NCI-H446 treated with DMSO at 0.1 percent for 48 hours (cell line): Measurements from ENCODE around the gene KLHL41.

Experiments used
- DNase-seq: peaks from one replicate; lab custom pipeline; 2025; lab: John Stamatoyannopoulos, UW

Gene KLHL41

DNA sequence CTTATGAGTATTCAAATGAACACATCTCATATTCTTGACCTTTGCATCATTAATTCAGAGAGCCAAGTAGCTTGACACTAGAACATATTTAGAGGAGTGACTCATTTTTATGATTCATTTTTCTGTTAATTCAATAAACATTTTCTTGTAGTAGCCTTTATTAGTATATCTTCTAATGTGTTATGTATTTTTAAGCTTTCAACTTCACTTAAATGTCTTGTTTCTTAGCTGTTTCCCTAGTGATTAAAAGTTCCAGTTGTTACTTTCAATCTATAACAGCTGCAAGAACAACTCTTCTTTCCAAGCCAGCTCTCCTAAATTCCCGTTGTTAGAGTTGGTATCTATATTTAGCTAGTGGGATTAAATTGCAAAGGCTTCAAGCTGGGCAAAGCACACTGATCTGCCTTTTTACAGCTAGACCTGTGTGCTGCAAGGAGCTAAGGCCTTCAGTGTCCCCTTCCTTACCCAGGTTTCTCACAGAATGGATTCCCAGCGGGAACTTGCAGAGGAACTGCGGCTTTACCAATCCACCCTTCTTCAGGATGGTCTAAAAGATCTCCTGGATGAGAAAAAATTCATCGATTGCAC is at the start of gene KLHL41:
KLHL41 (plus strand) TSS at position 405 of the 588 bp plus-strand sequence; CDS start at position 482, 77 bp downstream.
- DNase-seq, result peak; percentile 32

DNA sequence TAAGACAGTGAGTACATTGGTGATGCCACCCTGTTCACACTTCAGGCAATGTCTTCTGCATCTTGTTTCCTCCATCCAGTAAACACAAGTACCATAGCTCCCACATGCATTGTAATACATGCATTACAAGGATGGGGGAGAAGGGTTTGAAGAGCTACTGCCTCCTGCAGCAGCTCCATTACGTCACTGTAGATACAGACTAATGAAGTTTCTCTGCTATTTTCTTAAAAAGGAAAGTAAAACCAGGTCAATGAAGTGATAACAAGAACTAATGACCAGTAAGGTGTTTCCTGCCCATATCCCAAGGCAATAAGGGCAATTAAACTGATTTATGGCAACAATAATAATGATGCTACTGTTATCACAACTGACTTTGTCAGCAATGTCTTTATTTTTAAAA is 48.4 kb upstream of the KLHL41 start:
- no peak for DNase-seq

DNA sequence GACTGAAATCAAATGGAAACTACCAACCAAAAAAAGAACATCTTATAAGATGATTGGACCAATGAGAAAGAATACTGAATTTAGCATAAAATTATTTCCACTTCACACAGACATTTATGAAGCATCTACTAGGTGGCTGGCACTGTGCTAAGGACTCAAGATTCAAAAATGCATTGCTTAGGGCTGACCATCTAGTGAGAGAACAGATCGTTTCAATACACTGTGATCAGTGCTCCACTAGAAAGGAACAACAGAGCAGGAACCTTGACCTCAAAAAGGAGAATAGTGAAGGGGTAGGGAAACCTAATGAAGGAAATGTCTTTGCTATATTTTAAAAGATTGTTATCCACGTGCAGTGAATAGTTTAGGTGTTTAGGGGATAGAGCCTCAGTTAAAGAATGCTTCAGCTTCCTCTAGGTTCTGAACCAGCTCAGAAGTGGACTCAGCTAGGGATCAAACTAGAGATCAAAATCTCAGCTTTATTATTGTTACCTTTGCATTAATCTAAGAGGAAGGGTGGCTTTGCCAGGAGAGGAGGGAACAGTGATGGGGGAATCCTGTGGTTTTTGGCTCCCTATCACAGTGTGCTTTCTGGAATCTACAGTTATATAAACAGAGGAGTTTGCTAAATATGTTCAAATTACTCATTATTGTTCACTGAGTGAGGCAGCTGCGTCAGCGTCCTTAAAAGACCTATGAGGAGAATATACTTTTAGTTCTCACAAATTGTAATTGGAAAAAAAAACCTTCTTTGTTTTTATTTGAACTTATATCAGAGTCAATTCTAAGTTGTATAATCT is 46.4 kb upstream of the KLHL41 start:
- no peak for DNase-seq

DNA sequence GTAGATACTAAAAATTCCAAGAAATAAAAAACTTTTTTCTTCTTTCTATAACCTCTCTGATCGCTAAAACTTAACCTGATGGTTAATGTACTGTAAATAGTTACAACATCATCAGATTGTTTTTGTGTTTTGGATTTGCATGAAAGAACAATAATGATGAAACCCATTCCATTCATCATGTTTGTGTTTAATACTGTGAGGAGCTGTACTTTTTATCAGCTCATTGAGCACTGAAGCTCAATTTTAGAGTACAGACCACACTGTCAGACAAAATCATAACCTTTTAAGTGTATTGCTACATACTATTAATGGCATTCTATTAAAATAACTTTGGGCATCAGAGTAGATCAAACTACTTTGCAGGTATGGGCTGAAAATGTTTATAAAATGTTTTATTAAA is 45.0 kb upstream of the KLHL41 start:
- no peak for DNase-seq

DNA sequence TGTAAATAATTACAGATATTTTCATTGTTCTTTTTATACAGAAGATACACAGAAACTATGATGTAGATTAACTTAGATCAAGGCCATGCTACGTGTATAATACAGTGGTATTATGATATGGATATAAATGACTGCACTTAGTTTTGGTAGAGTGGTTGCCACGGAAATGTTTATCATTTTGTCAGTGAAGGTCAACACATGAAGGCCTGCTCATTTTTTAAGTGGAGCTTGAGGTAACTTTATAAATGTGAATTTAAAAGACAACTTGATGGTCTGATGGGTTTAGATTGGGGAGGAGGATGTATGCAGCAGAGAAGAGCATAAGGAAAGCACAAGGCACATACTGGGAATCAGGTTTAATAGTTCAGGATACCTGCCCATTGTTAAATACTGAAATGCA is 44.6 kb upstream of the KLHL41 start:
- no peak for DNase-seq

DNA sequence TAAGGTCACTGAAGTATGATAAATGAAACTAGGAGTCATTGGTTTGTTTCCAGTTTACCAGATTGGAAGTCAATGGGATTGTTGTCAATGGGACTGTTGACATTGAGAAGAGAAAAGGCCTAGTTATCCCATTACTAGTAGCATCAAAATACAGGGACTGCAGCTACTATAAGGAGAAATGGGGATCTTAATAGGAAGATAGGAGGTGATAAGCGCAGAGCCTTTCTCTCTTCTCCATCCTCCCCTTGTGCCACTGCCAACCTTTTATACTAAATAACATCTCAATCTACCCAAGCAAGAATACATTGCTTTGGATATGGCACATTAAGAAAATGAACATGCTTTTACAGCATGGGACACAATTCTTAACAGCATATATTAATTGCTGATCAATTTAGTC is 40.7 kb upstream of the KLHL41 start:
- no peak for DNase-seq

DNA sequence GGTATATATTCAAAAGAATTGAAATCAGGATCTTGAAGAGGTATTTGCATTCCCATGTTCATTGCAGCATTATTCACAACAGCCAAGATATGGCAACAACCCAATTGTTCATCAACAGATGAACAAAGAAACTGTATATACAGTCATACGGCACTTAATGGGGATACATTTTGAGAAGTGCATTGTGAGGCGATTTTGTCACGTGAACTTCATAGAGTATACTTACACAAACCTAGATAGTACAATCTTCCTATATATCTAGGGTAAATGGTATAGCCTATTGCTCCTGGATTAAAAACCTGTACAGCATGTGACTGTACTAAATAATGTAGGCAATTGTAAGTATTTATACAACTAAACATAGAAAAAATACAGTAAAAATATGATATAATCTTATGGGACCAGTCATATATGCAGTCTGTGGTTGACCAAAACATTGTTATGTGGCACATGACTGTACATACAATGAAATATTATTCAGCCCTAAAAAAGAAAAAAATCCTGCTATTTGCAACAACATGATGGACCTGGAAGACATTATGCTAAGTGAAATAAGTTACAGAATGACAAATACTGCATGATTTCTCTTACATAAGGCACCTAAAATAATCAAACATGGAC is 39.4 kb upstream of the KLHL41 start:
- DNase-seq, result no peak

DNA sequence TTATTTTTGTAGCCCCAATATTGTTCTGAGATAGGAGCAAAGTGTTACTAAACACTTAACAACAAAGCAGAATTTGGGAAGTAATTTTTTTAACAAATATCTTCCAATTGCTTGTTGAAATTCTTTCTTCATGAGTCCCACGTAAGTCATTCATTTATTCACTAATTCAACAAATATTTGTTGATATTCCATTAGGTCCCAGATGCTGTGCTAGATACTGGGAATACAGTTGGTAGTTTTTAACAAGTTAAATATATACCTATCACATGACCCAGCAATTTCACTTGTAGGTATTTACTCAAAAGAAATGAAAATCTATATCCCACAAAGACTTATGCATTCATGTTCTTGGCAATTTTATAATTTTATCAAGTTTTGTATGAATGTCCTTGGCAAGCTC is 37.3 kb upstream of the KLHL41 start:
- DNase-seq, result no peak

DNA sequence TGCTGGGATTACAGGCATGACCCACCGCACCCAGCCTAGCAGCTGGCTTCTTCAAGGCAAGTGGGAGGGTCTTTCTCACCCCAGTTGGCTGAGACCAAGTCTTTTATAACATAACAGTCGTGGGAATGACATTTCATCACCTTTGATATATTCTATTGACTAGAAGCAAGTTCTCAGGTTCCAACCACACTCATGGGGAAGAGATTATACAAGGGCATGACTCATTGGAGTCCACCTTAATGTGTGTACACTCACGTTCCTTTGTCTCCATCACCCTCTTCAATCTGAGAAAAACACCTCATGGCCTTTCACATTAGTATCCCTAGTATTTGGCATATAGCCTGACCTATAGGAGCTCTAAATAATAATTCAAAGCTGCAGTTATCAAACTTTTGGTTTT is 33.0 kb upstream of the KLHL41 start:
- DNase-seq, result no peak

DNA sequence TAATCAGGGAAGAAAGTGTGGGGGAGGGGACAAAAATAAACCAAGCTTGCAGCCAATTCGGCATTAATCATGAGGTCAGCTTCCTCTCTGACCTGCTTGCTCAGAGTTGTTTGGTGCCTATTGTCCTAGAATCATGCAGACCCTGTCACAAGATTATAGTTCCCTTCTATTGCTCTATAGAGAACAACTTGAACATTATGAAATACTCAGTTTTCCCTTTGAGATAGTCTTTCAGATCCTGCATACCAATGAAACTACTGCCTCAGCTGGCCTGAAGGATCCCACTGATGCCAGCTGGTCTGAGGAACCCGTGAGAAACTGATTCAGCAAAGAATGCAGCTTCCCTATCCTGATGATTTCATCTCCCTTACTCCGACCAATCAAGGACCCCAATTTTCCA is 31.2 kb upstream of the KLHL41 start:
- DNase-seq, result no peak

DNA sequence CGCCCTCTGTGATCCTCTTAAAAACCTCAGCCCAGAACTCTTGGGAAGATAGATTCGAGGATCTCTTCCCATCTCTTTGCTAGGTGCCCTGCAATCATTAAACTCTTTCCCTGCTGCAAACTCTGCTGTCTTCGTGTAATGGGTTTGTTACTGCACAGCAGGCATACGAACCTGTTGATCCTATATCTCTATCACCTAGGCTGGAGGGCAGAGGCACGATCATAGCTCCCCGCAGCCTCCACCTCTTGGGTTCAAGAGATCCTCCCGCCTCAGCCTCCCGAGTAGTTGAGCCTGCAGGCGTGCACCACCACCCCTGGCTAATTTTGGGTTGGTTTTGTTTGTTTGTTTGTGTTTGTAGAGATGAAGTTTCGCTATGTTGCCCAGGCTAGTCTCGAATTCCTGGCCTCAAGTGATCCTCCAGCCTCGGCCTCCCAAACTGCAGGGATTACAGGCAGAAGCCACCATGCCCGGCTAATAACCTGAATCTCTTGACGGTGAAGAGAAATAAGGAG is 30.7 kb upstream of the KLHL41 start:
- no peak for DNase-seq

DNA sequence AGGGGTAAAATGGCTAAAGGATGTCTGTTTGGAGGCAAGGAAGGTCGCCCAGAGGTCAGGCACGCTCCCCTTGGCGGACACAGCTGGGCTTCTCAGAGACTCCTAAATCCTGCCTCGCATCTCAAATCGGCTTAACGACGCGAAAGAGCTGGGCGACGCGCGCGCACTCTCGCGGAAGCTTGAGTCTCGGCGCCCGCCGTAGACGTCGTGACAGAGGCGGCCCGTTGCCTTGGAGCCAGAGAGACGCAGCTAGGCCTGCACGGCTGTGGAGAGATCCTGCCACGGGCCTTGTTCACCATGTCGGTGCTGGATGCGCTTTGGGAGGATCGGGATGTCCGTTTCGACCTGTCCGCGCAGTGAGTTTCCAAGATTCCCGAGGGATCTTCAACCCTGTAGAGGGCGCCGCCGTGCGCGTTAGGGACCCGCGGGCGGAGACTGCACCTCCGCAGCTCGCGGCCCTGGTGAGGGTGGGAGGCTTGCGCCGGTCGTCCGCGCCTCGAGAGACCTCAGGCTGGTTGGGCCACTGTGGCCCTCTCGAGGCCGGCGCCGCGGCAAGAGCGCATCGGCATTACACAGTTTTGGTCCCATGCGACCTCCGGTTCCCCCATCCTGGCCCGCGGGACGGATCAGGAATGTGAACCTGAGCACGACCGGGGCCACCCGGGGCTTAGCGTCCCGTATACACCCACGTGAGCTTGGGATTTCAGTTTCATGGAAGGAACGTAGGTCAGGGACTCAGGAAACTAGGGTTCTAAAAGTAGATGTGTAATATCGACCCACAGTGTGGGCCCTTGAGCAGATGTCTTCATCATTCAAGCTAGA is 30.0 kb upstream of the KLHL41 start, which contains the start of gene BBS5:
BBS5 (plus strand) TSS at position 238 of the 822 bp plus-strand sequence; CDS start at position 298, 60 bp downstream.
- DNase-seq, result peak; percentile 64

DNA sequence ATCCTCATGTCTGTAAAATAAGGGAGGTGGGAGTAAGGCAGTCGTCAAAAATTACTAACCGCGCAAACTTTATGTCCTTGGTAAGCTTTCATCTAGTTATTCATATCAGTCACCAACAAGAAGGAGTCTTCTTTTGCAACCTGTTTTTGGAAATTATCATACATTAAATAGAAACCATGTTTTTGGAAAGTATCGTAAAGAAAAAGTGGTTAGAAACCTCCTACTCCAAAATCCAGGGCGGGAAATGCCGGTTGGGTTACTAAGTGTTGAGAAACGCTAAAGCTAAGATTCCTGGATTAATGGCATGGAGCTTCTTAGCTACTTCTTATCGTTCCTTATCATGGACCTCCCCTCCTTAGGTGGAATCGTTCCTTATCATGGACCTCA is 29.4 kb upstream of the KLHL41 start:
- DNase-seq, result no peak

DNA sequence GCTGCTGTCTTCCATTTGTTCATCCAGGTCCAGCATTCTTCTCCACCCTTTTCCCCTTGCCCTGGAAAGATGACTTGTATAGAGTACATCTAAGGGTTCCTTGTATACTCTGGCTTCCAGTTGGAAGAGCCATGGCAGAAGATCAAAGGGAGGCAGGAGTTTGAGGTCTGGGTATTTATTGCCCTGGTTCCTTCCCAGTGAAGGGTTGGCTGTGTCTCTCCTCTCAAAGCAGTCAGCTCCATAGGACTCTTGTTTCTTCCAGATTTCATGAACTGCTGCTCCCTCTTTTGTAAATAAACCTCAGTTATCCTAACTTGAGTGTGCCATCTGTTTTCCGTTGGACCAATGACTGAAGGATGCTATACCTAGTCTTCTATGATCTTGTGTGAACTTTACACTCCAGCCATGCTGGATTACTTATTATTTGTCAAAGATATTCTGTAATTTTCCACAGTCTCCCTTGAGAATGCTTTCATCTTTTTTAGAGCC is 23.8 kb upstream of the KLHL41 start:
- no peak for DNase-seq

DNA sequence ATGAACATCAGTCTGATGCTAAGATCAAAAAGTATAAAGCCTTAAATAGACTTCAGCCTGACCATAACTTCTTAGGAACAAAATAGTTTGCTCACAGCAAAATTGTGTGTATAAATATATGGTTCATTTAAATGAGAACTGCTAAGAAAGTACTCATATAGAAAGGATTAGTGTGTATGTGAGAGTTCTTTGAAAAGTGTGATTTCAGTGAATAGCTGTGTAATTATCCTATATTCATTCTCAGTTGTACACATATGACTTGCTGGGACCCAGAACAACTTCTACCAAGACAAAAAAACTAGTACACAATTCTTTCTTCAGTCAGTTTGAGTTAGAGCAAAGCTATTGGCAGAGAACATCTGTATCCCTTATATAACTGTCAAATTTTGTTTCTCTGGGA is 23.0 kb upstream of the KLHL41 start:
- no peak for DNase-seq

DNA sequence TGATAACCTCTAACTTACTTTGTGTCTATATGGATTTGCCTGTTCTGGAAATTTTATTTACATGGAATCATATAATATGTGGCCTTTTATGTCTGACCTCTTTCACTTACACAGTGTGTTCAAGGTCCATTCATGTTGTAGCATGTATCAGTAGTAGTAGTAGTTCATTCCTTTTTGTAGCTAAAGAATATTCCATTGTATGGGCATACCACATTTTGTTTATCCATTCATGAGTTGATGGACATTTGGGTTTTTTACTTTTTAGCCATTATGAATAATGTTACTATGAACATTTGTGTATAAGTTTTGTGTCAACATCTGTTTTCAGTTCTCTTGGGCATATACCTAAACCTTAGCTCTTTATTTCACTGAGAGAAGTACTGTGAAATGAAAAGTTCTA is 18.7 kb upstream of the KLHL41 start:
- no peak for DNase-seq

DNA sequence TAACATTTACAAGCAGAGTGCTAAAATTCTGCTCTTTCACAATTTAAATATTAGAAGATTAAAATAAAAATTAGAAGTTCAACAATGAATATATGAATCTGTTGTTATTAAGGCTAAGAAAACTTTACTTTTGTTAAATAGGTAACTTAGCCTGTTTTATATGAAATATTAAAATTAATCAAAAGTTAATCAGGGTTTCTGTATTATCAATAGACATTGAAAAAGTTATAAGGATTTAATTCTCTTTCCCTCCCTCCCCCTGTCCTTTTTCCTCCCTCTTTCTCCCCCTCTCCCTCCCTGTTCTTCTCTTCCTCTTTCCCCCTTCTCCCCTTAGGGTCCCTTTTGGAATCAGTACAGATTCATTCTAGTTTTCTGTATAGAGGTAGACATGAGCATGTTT is 18.1 kb upstream of the KLHL41 start:
- no peak for DNase-seq

DNA sequence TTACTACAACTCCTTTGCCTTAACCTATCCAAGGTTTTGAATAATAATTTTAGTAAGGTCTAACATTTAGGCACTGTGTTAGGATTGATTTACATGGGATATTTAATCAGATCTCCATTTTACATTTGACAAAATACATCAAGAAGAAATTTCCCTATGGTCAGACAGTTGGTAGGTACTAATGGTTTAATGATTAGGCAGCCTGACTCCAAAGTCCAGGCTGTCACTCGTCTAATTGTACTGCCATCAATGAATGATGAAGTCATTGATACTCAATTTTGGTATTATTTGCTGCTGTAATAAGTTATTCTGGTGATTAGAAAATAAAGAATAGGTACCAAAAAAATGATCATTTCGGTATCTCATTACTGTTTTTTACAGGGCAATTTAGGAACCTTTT is 16.1 kb upstream of the KLHL41 start:
- DNase-seq, result no peak

DNA sequence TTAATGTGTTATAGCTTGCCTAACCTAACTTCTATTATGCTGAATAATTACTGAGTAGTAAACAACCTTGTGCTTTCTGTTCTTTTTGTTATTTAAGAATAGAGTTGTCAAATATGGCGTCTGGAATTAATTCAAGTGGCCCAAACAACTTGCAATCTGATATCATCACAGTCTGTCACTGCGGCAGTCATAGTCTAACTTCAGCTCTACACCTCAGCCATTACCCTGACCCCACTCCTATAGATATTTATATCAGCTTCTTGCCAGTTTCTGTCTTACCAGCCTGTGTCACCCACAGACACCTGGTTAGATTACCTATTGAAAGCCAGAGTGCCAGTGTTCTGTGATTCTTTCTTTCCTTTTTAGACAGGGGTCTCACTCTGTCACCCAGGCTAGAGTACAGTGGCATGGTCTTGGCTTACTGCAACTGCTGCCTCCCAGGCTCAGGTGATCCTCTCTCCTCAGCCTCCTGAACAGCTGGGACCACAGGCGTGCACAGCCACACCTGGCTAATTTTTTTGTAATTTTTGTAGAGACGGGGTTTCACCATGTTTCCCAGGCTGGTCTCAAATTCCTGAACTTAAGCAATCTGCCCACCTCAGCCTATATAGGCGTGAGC is 14.1 kb upstream of the KLHL41 start:
- DNase-seq, result no peak

DNA sequence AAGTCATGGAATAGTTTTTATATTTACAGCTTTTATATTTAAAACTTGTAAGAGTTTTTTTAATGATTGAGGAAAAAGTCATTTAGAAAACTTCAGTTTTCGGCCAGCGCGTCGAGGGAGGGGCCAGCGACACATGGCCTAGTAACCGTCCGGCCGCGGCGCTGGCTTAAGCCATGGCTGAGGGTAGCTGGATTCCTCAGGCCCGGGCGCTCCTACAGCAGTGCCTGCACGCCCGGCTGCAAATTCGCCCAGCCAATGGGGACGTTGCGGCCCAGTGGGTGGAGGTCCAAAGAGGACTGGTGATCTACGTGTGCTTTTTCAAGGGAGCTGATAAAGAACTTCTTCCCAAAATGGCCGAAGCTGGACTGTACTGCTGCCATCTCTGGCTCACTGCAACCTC is 4.9 kb upstream of the KLHL41 start:
- no peak for DNase-seq

DNA sequence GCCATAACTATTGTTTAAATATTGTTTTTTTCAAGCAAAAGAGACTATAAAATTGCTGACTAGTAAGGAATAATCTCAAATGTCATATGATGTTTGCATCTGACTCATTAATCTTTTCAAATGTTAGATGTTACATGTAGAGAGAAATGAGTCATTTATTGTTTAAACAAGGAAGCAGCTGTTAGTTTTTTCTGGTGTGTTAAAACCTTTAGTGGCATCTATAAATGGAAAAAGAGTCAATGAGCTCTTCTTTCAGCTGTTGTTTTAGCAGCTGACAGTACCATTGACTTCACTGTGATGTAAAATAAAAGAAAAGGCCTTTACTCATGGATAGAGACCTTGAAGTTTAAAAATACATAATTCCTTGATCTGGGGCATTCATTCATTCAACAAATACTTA is 1.8 kb upstream of the KLHL41 start:
- DNase-seq, result peak; percentile 87

DNA sequence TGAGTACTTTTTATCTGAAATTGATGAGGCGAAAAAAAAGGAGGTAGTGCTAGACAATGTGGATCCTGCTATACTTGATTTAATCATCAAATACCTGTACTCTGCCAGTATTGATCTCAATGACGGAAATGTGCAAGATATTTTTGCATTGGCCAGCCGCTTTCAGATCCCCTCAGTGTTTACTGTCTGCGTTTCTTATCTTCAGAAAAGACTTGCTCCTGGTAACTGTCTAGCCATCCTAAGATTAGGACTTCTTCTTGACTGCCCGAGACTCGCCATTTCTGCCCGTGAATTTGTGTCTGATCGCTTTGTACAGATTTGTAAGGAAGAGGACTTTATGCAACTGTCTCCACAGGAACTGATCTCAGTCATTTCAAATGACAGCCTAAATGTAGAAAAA is 453 bp downstream of the KLHL41 start:
- no peak for DNase-seq
